Chondrocyte (in vitro differentiated cells): ENCODE data around the gene UBAP1. TPM values are rescaled to one million over a fixed set of nuclear protein-coding genes. Genes with fewer than 3 reads are reported as not detected.
A peak's percentile ranks its signal among the peaks of the same experiment; 100 is the strongest.
"Not testable (repeated sequence)": the region's sequence is repeated elsewhere in the genome, so short reads cannot be mapped to it uniquely, and the experiment has no call there.

Experiments used
- DNase-seq: peaks from one replicate; pipeline ENCODE4 v3.0.0; 2021; ENCODE audit warnings: mixed read lengths, low spot score
- H3K27ac Mint-ChIP-seq: one replicate; pipeline ENCODE4 v1.8.0; 2021; ENCODE audit warnings: mild to moderate bottlenecking, moderate library complexity, mixed read lengths; ENCODE audit not compliant: unreplicated experiment
- H3K27me3 Mint-ChIP-seq: 2 replicates; pipeline ENCODE4 v1.8.0; 2021; ENCODE audit warnings: low read depth, mixed read lengths
- H3K36me3 Mint-ChIP-seq: 2 replicates; pipeline ENCODE4 v1.8.0; 2021; ENCODE audit warnings: low read depth, mixed read lengths
- H3K4me1 Mint-ChIP-seq: 2 replicates; pipeline ENCODE4 v1.8.0; 2021; ENCODE audit warnings: low read depth, mild to moderate bottlenecking, mixed read lengths
- H3K4me3 Mint-ChIP-seq: one replicate; pipeline ENCODE4 v1.8.0; 2021; ENCODE audit warnings: mild to moderate bottlenecking, moderate library complexity, mixed read lengths; ENCODE audit not compliant: unreplicated experiment
- H3K9me3 Mint-ChIP-seq: 2 replicates; pipeline ENCODE4 v1.8.0; 2021; ENCODE audit warnings: low read depth, mixed read lengths
- long read RNA-seq: library from polyadenylated mRNA; stranded (forward); transcript quantifications from one replicate; pipeline ENCODE4 v2.0.0, GENCODE V29; 2021
- total RNA-seq: library from RNA; stranded (reverse); gene quantifications from 3 replicates; pipeline ENCODE4 v1.2.1, GENCODE V29; 2021
- TF ChIP-seq, protein P1 (sequence below): fragments of 200-600 bp; sonication (generic); IDR thresholded peaks from 2 replicates; pipeline ENCODE4 v1.5.0; 2021; ENCODE audit warnings: antibody characterized with exemption, mild to moderate bottlenecking, moderate library complexity

The UBAP1 gene
- 29.3 to 35.9 TPM (median 33.3 TPM) in 3 replicates for total RNA-seq
- long read RNA-seq, transcript UBAP1-201 (7 exons, 2,735 nt): major isoform, 33 of 45 reads
- long read RNA-seq, partial matches to known transcripts: 2 of 45 reads
- long read RNA-seq, other reads (novel, unspliced or antisense): 8 of 45 reads

DNA sequence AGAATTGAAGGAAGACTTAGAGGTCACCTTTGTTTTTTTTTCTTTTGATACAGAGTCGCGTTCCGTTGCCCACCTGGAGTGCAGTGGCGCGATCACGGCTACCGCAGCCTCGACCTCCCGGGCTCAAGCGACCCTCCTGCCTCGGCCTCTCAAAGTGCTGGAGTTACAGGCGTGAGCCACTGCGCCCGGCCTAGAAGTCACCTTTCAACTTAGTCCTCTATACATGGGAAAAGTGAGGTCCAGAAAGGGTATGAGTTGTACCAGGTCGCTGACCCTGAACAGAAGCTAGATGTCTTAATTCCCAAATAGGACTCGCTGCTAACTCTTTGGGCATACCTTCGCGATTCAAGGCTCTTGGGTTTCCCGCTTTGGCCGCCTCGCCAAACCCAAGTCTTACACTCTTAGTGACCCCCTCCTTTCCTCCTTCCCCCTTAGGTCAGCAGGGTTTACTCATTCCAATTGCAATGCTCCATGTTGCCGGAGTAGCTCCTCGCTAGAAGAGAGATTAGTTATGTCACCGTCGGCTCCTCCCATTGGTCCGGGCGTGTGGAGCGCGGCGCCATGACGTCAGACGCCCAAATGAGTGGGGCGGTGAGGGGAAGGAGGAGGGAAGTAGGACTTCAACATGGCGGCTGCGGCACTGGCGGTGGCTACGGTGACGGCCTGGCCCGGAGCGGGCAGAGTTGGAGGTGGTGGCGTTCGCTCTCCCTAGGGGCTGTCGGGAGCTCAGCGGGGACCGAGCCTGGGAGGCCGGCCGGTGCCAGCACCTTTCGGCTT lies at the start of gene UBAP1:
Gene UBAP1 (plus strand): TSS at position 608 of the 777 bp plus-strand sequence. CDS start 41,872 bp downstream, outside the sequence.
- Mint-ChIP-seq H3K9me3 (no peaks in the 10 kb centered on the region), H3K36me3 (no peaks in the 10 kb centered on the region), H3K27ac (peak within 1 kb of the TSS; percentile 96), H3K4me3 (peak within 1 kb of the TSS; percentile 100), H3K27me3 (no peaks in the 10 kb centered on the region), H3K4me1 (peaks cover 20% of the 10 kb centered on the region)
- TF ChIP-seq, protein P1, sequence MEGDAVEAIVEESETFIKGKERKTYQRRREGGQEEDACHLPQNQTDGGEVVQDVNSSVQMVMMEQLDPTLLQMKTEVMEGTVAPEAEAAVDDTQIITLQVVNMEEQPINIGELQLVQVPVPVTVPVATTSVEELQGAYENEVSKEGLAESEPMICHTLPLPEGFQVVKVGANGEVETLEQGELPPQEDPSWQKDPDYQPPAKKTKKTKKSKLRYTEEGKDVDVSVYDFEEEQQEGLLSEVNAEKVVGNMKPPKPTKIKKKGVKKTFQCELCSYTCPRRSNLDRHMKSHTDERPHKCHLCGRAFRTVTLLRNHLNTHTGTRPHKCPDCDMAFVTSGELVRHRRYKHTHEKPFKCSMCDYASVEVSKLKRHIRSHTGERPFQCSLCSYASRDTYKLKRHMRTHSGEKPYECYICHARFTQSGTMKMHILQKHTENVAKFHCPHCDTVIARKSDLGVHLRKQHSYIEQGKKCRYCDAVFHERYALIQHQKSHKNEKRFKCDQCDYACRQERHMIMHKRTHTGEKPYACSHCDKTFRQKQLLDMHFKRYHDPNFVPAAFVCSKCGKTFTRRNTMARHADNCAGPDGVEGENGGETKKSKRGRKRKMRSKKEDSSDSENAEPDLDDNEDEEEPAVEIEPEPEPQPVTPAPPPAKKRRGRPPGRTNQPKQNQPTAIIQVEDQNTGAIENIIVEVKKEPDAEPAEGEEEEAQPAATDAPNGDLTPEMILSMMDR: peak; percentile 9
- peak; percentile 98 for DNase-seq

GRCh38 chr9:34131571-34131970 lies 47.3 kb upstream of the UBAP1 start:
- Mint-ChIP-seq H3K4me3 (no peak overlapping the region), H3K4me1 (peaks cover 4% of the 10 kb centered on the region), H3K27ac (no peak overlapping the region), H3K36me3 (no peaks in the 10 kb centered on the region), H3K27me3 (no peaks in the 10 kb centered on the region), H3K9me3 (no peaks in the 10 kb centered on the region)
- no peak for DNase-seq
- TF ChIP-seq, protein P1: no peak

DNA sequence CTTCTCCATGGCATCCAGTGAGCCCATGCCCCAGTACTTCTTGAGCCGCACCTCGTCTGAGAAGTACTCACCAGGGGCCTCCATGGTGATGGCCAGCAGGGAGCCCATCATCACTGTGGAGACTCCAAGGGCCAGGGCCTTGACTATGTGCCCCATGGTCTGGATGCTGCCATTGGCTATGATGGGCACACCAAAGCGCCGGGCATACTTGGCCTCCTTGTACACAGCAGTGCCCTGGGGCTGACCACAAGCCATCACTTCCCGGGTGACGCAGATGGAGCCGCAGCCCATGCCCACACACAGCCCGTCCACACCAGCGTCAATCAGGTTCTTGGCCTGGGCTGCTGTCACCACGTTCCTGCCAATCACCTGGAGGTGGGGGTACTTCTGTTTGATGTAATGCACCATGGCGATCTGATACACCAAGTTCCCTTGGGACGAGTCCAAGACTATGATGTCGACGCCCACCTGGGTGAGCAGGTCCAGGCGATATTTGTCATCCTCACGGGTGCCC lies 45.4 kb upstream of the UBAP1 start:
- TF ChIP-seq, protein P1: no peak
- no peaks in the 10 kb centered on the region for H3K27me3 Mint-ChIP-seq
- no peaks in the 10 kb centered on the region for H3K9me3 Mint-ChIP-seq
- no peak overlapping the region for H3K27ac Mint-ChIP-seq
- no peaks in the 10 kb centered on the region for H3K4me1 Mint-ChIP-seq
- no peak for DNase-seq
- H3K36me3 Mint-ChIP-seq: no peaks in the 10 kb centered on the region
- no peak overlapping the region for H3K4me3 Mint-ChIP-seq

DNA sequence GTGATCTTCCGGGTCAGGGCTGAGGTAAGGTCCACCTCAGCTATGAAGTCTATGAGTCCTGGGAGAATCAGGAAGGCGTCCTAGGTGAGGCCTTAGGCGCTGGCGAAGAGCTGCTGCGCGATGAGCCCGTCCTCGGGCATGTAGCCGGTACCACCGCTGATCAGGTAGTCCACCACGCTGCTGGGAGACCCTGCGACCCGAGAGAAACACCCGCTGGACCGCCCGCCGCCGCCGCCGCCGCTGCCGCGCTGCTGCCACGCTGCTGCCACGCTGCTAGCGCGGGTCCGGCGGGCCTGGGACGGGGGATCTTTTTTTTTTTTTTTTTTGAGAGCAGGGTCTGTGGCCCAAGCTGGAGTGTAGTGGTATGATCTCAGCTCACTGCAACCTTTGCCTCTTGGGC lies 44.3 kb upstream of the UBAP1 start:
- no peak for DNase-seq
- no peaks in the 10 kb centered on the region for H3K36me3 Mint-ChIP-seq
- H3K27me3 Mint-ChIP-seq: no peaks in the 10 kb centered on the region

GRCh38 chr9:34138644-34139043 lies 40.2 kb upstream of the UBAP1 start:
- not testable (repeated sequence) for H3K36me3 Mint-ChIP-seq, H3K4me1 Mint-ChIP-seq, H3K9me3 Mint-ChIP-seq, DNase-seq, H3K27ac Mint-ChIP-seq, H3K4me3 Mint-ChIP-seq, H3K27me3 Mint-ChIP-seq

More for the DNA sequence above, 44.3 kb upstream of the UBAP1 start:
- TF ChIP-seq, protein P1: no peak
- no peak overlapping the region for H3K27ac Mint-ChIP-seq
- H3K4me3 Mint-ChIP-seq: no peak overlapping the region
- H3K4me1 Mint-ChIP-seq: no peaks in the 10 kb centered on the region
- no peaks in the 10 kb centered on the region for H3K9me3 Mint-ChIP-seq
